GM18517 (cell line): ENCODE results near the gene CNTNAP2.
"Not testable (repeated sequence)": the region's sequence is repeated elsewhere in the genome, so short reads cannot be mapped to it uniquely, and the experiment has no call there.

Experiments
- ATAC-seq: cut with Tn5 transposase; IDR thresholded peaks from one replicate; pipeline ENCODE4 v1.9.1; 2021; ENCODE audit warnings: mild to moderate bottlenecking, moderate library complexity; ENCODE audit not compliant: unreplicated experiment

CNTNAP2 gene

DNA sequence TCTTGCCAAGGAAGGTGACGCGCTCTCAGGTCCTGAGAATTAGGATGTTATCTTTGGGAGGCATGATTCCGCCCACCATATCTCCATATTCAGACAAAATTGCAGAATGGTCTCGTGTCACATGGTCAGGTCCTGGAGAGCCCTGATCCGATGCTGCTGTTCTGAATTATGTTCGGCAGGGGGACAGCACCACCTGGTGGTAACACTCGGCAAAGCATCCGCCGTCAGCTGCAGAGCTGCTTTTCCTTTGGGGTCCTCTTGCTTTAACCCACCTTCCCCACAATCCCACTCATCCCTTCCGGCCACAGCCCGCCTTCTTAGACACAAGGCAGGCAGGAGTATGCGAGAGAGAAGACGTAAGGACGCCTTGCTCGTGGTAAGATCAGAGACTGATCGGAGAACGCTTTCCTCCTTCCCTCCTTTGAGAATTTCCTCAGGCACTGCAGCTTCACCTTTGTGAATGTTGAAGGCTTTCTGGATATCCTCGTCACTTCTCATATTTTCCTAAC, 2146.2 kb downstream of the CNTNAP2 start:
- peak; percentile 67 for ATAC-seq

DNA sequence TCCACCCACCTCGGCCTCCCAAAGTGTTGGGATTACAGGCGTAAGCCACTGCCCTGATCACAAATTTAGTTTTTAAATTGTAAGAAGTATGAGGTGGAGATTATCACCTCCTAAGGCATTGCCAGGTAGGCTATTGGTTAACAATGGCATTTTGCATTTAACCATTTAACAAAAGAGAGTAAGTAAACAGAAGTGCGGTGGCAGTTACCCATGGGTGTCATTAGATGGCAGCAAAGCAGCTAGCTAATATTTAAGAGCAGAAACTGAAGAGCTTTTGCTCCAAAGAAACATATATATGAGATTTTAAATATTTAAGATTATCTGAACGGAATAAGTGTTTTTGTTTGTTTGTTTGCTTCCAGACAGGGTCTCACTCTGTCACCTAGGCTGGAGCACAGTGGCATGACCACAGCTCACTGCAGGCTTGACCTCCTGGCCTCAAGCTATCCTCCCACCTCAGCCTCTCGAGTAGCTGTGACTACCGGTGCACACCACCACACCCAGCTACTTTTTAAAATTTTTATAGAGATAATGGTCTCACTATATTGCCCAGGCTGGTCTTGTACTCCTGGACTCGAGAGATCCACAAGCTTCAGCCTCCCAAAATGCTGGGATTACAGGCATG, 2148.4 kb downstream of the CNTNAP2 start:
- no peak for ATAC-seq

- no peak for ATAC-seq
Observed at GRCh38 chr7:148265896-148266295, 2149.3 kb downstream of the CNTNAP2 start.

GRCh38 chr7:148266795-148267194, 2150.2 kb downstream of the CNTNAP2 start:
- no peak for ATAC-seq

GRCh38 chr7:148270576-148270975, 2154.0 kb downstream of the CNTNAP2 start:
- ATAC-seq, result no peak

DNA sequence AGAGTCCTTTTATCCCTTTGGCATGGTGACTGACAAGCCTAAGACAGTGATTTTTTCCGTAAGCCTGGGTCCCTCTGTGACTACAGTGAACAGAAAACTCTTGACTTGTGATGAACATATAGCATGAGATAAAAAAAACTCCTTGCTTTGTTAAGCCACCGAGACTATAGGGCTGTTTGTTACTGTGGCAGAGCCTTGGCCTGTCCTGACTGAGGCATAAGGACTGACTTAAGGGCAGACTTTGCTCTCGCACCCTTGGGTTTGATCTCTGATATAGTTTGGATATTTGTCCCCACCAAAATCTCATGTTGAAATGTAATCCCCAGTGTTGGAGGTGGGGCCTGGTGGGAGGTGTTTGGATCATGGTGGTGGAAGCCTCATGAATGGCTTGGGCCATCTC, 2157.5 kb downstream of the CNTNAP2 start:
- no peak for ATAC-seq

DNA sequence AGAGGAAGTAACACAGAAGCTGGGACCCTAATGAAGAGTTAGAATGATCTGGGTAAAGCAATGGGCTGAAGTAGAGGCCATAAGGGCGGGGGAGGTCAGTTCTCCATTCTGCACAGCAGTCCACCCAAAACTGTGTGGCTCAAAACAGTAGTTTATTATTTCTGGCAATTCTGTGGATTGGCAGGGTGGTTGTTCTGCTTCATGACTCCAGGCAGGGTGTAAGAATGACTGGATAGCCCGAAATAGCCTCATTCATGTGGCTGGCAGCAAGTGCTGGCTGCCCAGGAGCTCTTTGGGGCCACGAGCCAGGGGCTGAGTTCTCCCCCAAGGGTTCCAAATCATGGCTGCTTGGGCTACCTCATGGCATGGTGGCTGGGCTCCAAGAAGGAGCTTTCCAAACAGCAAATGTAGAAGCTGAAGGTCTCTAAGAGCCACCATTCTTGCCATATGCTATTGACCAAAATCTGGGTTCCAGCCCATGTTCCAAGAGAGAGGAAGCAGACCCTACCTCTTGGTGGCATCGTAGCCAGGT, 2158.8 kb downstream of the CNTNAP2 start:
- ATAC-seq, result no peak

- ATAC-seq, result no peak
Observed at GRCh38 chr7:148276314-148277041, 2159.9 kb downstream of the CNTNAP2 start.

- no peak for ATAC-seq
Observed at GRCh38 chr7:148277042-148277660, 2160.6 kb downstream of the CNTNAP2 start.

- no peak for ATAC-seq
Observed at GRCh38 chr7:148286150-148286549, 2169.5 kb downstream of the CNTNAP2 start.

GRCh38 chr7:148287538-148287937, 2170.9 kb downstream of the CNTNAP2 start:
- ATAC-seq, result no peak

DNA sequence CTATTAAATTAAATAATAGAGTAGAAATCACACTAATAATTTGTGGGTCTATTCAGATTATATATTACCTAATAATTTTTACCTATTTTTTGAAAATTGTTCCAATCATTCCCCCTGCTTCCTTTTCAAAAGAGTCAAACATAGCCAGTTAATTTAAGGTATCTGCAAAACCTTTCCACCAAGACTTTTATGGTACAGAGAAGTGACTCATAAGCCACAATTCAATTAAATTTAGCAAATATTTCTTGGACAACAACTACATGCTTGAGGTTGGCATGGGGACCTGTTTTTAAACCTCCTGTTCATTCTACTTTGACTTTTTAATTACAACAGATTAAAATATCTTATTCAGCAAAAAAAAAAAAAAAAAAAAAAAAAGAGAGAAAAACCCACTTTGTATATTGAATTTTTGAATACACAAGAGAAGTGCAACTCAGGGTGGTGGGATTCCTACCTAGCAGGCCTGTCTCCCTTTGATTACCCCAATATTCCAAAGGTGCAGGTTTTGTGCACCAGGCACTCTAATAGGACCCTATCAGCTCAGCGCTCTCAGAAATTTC, 2172.1 kb downstream of the CNTNAP2 start:
- no peak for ATAC-seq

DNA sequence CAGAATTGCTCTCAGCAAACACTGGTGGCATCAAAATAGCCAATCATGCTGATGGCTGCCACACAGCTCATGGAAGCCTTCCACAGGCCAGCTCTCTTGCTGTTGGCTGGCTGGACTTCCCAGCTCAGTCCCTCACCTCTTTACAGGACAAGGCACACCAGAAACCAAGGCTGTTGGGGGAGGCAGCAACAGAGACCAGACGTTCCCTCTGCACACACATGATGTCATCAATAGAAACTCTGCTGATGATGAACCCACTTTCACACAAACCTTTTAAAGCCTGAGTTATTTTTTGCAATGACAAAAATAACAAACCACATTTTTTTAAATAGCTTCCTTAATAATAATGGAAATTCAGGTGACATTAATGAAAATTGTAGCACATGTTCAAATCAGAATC, 2173.0 kb downstream of the CNTNAP2 start:
- peak; percentile 72 for ATAC-seq

- no peak for ATAC-seq
Observed at GRCh38 chr7:148290538-148290937, 2173.9 kb downstream of the CNTNAP2 start.

DNA sequence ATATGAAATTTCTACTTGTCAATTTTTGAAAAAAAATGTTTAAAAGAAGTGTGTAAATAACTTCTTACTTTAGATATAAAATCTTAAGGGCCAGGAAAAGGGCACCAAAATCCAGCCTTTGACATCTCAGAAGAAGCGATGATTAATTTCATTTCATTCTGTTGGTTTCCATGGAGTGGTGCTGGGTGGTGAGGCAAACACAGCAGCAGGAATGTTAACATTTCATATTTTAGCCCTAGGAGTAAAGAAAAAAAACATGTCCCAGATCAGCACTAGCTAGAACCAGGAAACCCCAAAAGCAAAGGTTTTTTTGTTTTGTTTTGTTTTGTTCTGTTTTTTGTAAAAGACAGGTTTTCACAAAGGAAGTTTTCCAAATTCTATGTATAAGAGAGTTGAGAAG, 2175.2 kb downstream of the CNTNAP2 start:
- no peak for ATAC-seq

DNA sequence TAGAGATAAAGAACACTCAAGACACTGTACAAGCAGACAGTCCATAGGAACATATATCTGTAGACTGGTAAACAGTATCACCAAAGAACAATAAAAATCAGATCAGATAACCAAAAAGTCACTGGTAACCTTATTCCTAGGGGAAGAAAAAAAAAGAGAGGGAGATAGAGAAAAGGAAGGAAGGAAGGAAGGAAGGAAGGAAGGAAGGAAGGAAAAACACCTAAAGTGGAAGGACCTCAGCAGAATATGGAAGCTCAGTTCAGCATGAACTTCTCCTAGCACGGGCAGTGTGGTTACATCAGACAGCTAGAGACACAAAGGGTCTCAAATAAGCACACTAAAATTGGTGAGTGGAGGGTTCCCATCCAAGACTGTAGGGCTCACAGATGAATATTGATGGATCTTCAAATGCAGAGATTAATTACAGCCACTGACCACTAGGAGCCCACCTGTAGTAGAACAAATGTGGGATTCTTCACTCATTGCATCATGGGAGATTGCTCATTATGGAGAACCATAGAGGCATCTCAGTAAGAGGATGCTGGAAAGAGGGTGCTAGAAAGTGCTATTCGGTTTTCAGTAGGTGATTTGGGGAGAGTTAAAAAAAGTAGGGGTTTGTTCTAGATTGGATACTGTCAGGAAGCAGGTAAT, 2180.5 kb downstream of the CNTNAP2 start:
- no peak for ATAC-seq

DNA sequence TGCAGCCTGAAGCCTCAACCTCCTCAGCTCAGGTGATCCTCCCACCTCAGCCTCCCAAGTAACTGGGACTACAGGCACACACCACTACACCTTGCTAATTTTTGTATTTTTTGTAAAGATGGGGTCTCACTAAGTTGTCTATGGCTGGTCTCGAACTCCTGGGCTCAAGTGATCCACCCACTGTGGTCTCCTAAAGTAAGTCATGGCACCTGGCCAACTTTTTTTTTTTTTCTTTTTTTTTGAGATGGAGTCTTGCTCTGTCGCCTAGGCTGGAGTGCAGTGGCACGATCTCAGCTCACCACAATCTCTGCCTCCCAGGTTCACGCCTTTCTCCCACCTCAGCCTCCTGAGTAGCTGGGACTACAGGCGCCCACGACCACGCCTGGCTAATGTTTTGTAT, 2182.2 kb downstream of the CNTNAP2 start:
- not testable (repeated sequence) for ATAC-seq

- ATAC-seq, result no peak
Observed at GRCh38 chr7:148299350-148300276, 2183.0 kb downstream of the CNTNAP2 start.

GRCh38 chr7:148302436-148302835, 2185.8 kb downstream of the CNTNAP2 start:
- ATAC-seq, result not testable (repeated sequence)
